Limb (tissue), 2 donors: ENCODE results near the gene NUTM2F.
"Not testable (repeated sequence)": the region's sequence is repeated elsewhere in the genome, so short reads cannot be mapped to it uniquely, and the experiment has no call there.

Source experiments
- DNase-seq, 2 donors: peaks; one replicate each; pipeline ENCODE4 v3.0.0-alpha.2; 2016; ENCODE audit errors: extremely low spot score in 2 of 2

The NUTM2F gene

GRCh38 chr9:94328544-94328943 lies at the start of gene NUTM2F:
Gene NUTM2F, minus strand, starts transcription at chr9:94328644. Its CDS starts 21 bp downstream, at chr9:94328623.
- DNase-seq: not testable (repeated sequence)

- DNase-seq: not testable (repeated sequence)
Measured at GRCh38 chr9:94375197-94375596, 46.8 kb upstream of the NUTM2F start.

- peak; percentile 89 to 92 for DNase-seq
Measured at GRCh38 chr9:94374176-94375056, 46.0 kb upstream of the NUTM2F start.

- not testable (repeated sequence) for DNase-seq
Measured at GRCh38 chr9:94373779-94374175, 45.3 kb upstream of the NUTM2F start.

GRCh38 chr9:94370266-94370665 lies 41.8 kb upstream of the NUTM2F start:
- DNase-seq: not testable (repeated sequence)

GRCh38 chr9:94364093-94364614 lies 35.7 kb upstream of the NUTM2F start:
- not testable (repeated sequence) for DNase-seq

GRCh38 chr9:94357158-94357557 lies 28.7 kb upstream of the NUTM2F start:
- not testable (repeated sequence) for DNase-seq

GRCh38 chr9:94351901-94352723 lies 23.7 kb upstream of the NUTM2F start:
- DNase-seq: not testable (repeated sequence)

- DNase-seq: not testable (repeated sequence)
Measured at GRCh38 chr9:94348754-94349153, 20.3 kb upstream of the NUTM2F start.

GRCh38 chr9:94347451-94347850 lies 19.0 kb upstream of the NUTM2F start:
- not testable (repeated sequence) for DNase-seq

GRCh38 chr9:94341703-94342102 lies 13.3 kb upstream of the NUTM2F start:
- not testable (repeated sequence) for DNase-seq

- DNase-seq: not testable (repeated sequence)
Measured at GRCh38 chr9:94340750-94341149, 12.3 kb upstream of the NUTM2F start.

GRCh38 chr9:94339657-94340056 lies 11.2 kb upstream of the NUTM2F start:
- DNase-seq: not testable (repeated sequence)

- not testable (repeated sequence) for DNase-seq
Measured at GRCh38 chr9:94338723-94339122, 10.3 kb upstream of the NUTM2F start.

- not testable (repeated sequence) for DNase-seq
Measured at GRCh38 chr9:94336445-94336844, 8.0 kb upstream of the NUTM2F start.

- DNase-seq: not testable (repeated sequence)
Measured at GRCh38 chr9:94325583-94325982, 2.9 kb downstream of the NUTM2F start.

GRCh38 chr9:94323153-94323798 lies 5.2 kb downstream of the NUTM2F start:
- DNase-seq: not testable (repeated sequence)

- not testable (repeated sequence) for DNase-seq
Measured at GRCh38 chr9:94322342-94322940, 6.0 kb downstream of the NUTM2F start.

GRCh38 chr9:94317949-94318657 lies 10.3 kb downstream of the NUTM2F start:
- not testable (repeated sequence) for DNase-seq

- not testable (repeated sequence) for DNase-seq
Measured at GRCh38 chr9:94316236-94316635, 12.2 kb downstream of the NUTM2F start.
